ENCODE measurements around the gene RFX8. TPM values are rescaled to one million over a fixed set of nuclear protein-coding genes. Genes with fewer than 3 reads are reported as not detected.

Gene RFX8
- total and polyA plus RNA-seq, 10 of the 15 experiments (the other 5 are each of a cell fraction or from before 2014, with no cell fraction given): 0.19 TPM; not detected in 9

DNA sequence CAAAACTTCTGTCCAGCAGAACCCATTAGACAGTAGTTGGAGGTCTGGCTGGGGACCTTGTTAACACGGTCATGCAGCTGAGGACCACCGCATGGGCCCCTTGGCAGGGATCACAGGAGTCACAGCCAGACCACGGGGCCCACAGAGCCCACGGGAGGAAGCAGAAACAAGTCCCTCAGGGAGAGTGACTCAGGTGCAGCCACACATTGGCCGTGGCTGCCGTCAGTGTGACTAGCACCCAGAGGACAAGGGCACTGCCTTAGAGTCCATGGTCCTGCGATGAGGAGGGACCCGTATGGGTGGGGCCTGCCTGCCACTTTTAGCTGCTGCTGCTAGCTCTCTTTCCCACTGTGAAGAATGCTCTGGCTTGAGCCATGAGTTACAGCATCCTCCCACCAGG lies 5.9 kb upstream of the RFX8 start (continued):
- TF ChIP-seq IRF3 (IDR thresholded peaks at IDR 0.05) (no peak), ASH2L (IDR thresholded peaks at IDR 0.05; ENCODE audit: borderline replicate concordance, low read depth) (no peak), HDGF (IDR thresholded peaks at IDR 0.05) (no peak), MAX (IDR thresholded peaks at IDR 0.05; ENCODE audit: low read depth, low read length) (no peak), FOXM1 (IDR thresholded peaks at IDR 0.05; ENCODE audit: low read depth, low read length) (no peak), RAD21 (IDR thresholded peaks at IDR 0.05; ENCODE audit: insufficient read depth, low read depth, low read length) (no peak), TCF12 (IDR thresholded peaks at IDR 0.05; ENCODE audit: low read depth, low read length) (no peak), SMAD1 (IDR thresholded peaks at IDR 0.05; ENCODE audit: low read depth, partially characterized antibody) (no peak), YY1 (IDR thresholded peaks at IDR 0.05; ENCODE audit: low read depth, low read length) (no peak), BCL3 (IDR thresholded peaks at IDR 0.05; ENCODE audit: borderline replicate concordance, insufficient read depth, low read depth, low read length, poor library complexity, severe bottlenecking) (no peak), NFXL1 (IDR thresholded peaks at IDR 0.05; ENCODE audit: borderline replicate concordance) (no peak), SKIL (IDR thresholded peaks at IDR 0.05; ENCODE audit: low read depth, poor library complexity, severe bottlenecking) (no peak), SRF (IDR thresholded peaks at IDR 0.05; ENCODE audit: low read depth in 2 of 2, low read length in 2 of 2) (no peak)

Data from GM12878 (cell line).